ENCODE measurements around the gene BUB3. TPM values are rescaled to one million over a fixed set of nuclear protein-coding genes. Genes with fewer than 3 reads are reported as not detected.
A peak's percentile ranks its signal among the peaks of the same experiment; 100 is the strongest.

BUB3 gene
- 84.4 and 97.0 TPM in 2 replicates for total RNA-seq
- long read RNA-seq, full-length matches to known transcripts = 605 of 709 reads
- long read RNA-seq, partial matches to known transcripts = 94 of 709 reads
- long read RNA-seq, other reads (novel, unspliced or antisense) = 10 of 709 reads

- peak; percentile 98 for DNase-seq (ENCODE audit: extremely low spot score, unreplicated experiment)
Measured at GRCh38 chr10:123154092-123154710, at the start of gene BUB3. BUB3 (plus strand) TSS chr10:123154402; CDS start chr10:123154918, 516 bp downstream.

GRCh38 chr10:123109466-123109865, 44.7 kb upstream of the BUB3 start:
- no peak overlapping the region for H3K4me3 Mint-ChIP-seq (ENCODE audit: unreplicated experiment)
- H3K4me1 Mint-ChIP-seq (ENCODE audit: unreplicated experiment) = no peaks in the 10 kb centered on the region
- H3K27me3 Mint-ChIP-seq (ENCODE audit: unreplicated experiment) = peaks cover 22% of the 10 kb centered on the region
- no peaks in the 10 kb centered on the region for H3K9me3 Mint-ChIP-seq (ENCODE audit: unreplicated experiment)
- H3K36me3 Mint-ChIP-seq (ENCODE audit: unreplicated experiment) = no peaks in the 10 kb centered on the region
- DNase-seq (ENCODE audit: extremely low spot score, unreplicated experiment) = no peak
- no peak for TF ChIP-seq CTCF (IDR thresholded peaks at IDR 0.05)
- H3K27ac Mint-ChIP-seq (ENCODE audit: unreplicated experiment) = no peak overlapping the region

More at GRCh38 chr10:123154092-123154710, at the start of gene BUB3:
- Mint-ChIP-seq H3K36me3 (ENCODE audit: unreplicated experiment) (peaks cover 27% of the 10 kb centered on the region), H3K27ac (ENCODE audit: unreplicated experiment) (peak within 1 kb of the TSS; percentile 98), H3K4me1 (ENCODE audit: unreplicated experiment) (peaks cover 51% of the 10 kb centered on the region), H3K4me3 (ENCODE audit: unreplicated experiment) (peak within 1 kb of the TSS; percentile 100), H3K9me3 (ENCODE audit: unreplicated experiment) (no peaks in the 10 kb centered on the region), H3K27me3 (ENCODE audit: unreplicated experiment) (peaks cover 30% of the 10 kb centered on the region)
- TF ChIP-seq CTCF (IDR thresholded peaks at IDR 0.05) = peak; percentile 23

- H3K4me1 Mint-ChIP-seq (ENCODE audit: unreplicated experiment) = no peaks in the 10 kb centered on the region
- no peaks in the 10 kb centered on the region for H3K9me3 Mint-ChIP-seq (ENCODE audit: unreplicated experiment)
- no peak for TF ChIP-seq CTCF (IDR thresholded peaks at IDR 0.05)
- H3K27ac Mint-ChIP-seq (ENCODE audit: unreplicated experiment) = no peak overlapping the region
- no peaks in the 10 kb centered on the region for H3K36me3 Mint-ChIP-seq (ENCODE audit: unreplicated experiment)
- peaks cover 32% of the 10 kb centered on the region for H3K27me3 Mint-ChIP-seq (ENCODE audit: unreplicated experiment)
- no peak for DNase-seq (ENCODE audit: extremely low spot score, unreplicated experiment)
- H3K4me3 Mint-ChIP-seq (ENCODE audit: unreplicated experiment) = no peak overlapping the region
Measured at GRCh38 chr10:123117644-123118417, 36.4 kb upstream of the BUB3 start.

GRCh38 chr10:123119081-123119480, 35.1 kb upstream of the BUB3 start:
- H3K27ac Mint-ChIP-seq (ENCODE audit: unreplicated experiment) = no peak overlapping the region
- H3K9me3 Mint-ChIP-seq (ENCODE audit: unreplicated experiment) = no peaks in the 10 kb centered on the region
- no peak for DNase-seq (ENCODE audit: extremely low spot score, unreplicated experiment)
- no peak overlapping the region for H3K4me3 Mint-ChIP-seq (ENCODE audit: unreplicated experiment)
- TF ChIP-seq CTCF (IDR thresholded peaks at IDR 0.05) = no peak
- no peaks in the 10 kb centered on the region for H3K36me3 Mint-ChIP-seq (ENCODE audit: unreplicated experiment)
- no peaks in the 10 kb centered on the region for H3K4me1 Mint-ChIP-seq (ENCODE audit: unreplicated experiment)
- H3K27me3 Mint-ChIP-seq (ENCODE audit: unreplicated experiment) = peaks cover 32% of the 10 kb centered on the region

GRCh38 chr10:123126246-123126645, 28.0 kb upstream of the BUB3 start:
- TF ChIP-seq CTCF (IDR thresholded peaks at IDR 0.05) = no peak
- peaks cover 78% of the 10 kb centered on the region for H3K27me3 Mint-ChIP-seq (ENCODE audit: unreplicated experiment)
- no peaks in the 10 kb centered on the region for H3K9me3 Mint-ChIP-seq (ENCODE audit: unreplicated experiment)
- H3K4me3 Mint-ChIP-seq (ENCODE audit: unreplicated experiment) = no peak overlapping the region
- H3K4me1 Mint-ChIP-seq (ENCODE audit: unreplicated experiment) = no peaks in the 10 kb centered on the region
- no peaks in the 10 kb centered on the region for H3K36me3 Mint-ChIP-seq (ENCODE audit: unreplicated experiment)
- DNase-seq (ENCODE audit: extremely low spot score, unreplicated experiment) = no peak
- H3K27ac Mint-ChIP-seq (ENCODE audit: unreplicated experiment) = no peak overlapping the region

All from osteocyte (in vitro differentiated cells).